Cortex of kidney (tissue), 1 donor: ENCODE results near the gene MGMT.

Experiments
- DNase-seq: peaks from one replicate; lab custom pipeline; 2025; lab: John Stamatoyannopoulos, UW

MGMT gene

GRCh38 chr10:129593953-129594352 is 126.9 kb downstream of the MGMT start:
- no peak for DNase-seq

- no peak for DNase-seq
Observed at GRCh38 chr10:129594811-129595210, 127.8 kb downstream of the MGMT start.

GRCh38 chr10:129598413-129598812 is 131.4 kb downstream of the MGMT start:
- no peak for DNase-seq

GRCh38 chr10:129599160-129599559 is 132.1 kb downstream of the MGMT start:
- no peak for DNase-seq

- DNase-seq = no peak
Observed at GRCh38 chr10:129601737-129602136, 134.7 kb downstream of the MGMT start.

- no peak for DNase-seq
Observed at GRCh38 chr10:129602938-129603535, 136.0 kb downstream of the MGMT start.

- DNase-seq = no peak
Observed at GRCh38 chr10:129604333-129605032, 137.4 kb downstream of the MGMT start.

- DNase-seq = no peak
Observed at GRCh38 chr10:129605266-129605985, 138.4 kb downstream of the MGMT start.

- DNase-seq = no peak
Observed at GRCh38 chr10:129605986-129606518, 139.0 kb downstream of the MGMT start.

GRCh38 chr10:129607607-129608109 is 140.6 kb downstream of the MGMT start:
- no peak for DNase-seq

GRCh38 chr10:129608653-129609052 is 141.6 kb downstream of the MGMT start:
- no peak for DNase-seq

- DNase-seq = no peak
Observed at GRCh38 chr10:129609551-129609950, 142.5 kb downstream of the MGMT start.

GRCh38 chr10:129612481-129613109 is 145.6 kb downstream of the MGMT start:
- no peak for DNase-seq

GRCh38 chr10:129613377-129613980 is 146.4 kb downstream of the MGMT start:
- DNase-seq = no peak

GRCh38 chr10:129614341-129614740 is 147.3 kb downstream of the MGMT start:
- no peak for DNase-seq

GRCh38 chr10:129615381-129615780 is 148.3 kb downstream of the MGMT start:
- no peak for DNase-seq

GRCh38 chr10:129615921-129616525 is 149.0 kb downstream of the MGMT start:
- DNase-seq = no peak

GRCh38 chr10:129617768-129618167 is 150.7 kb downstream of the MGMT start:
- no peak for DNase-seq

- no peak for DNase-seq
Observed at GRCh38 chr10:129621062-129621461, 154.0 kb downstream of the MGMT start.

- DNase-seq = no peak
Observed at GRCh38 chr10:129621693-129622092, 154.7 kb downstream of the MGMT start.

- DNase-seq = no peak
Observed at GRCh38 chr10:129622291-129622690, 155.2 kb downstream of the MGMT start.
